Bronchial epithelial cell (primary cell): ENCODE results near the gene SPTBN1. TPM values are rescaled to one million over a fixed set of nuclear protein-coding genes. Genes with fewer than 3 reads are reported as not detected.

Experiments
- DNase-seq: peaks from one replicate; pipeline ENCODE4 v3.0.0-alpha.2; 2010; ENCODE audit warnings: low read depth
- FAIRE-seq: peaks from 2 replicates; lab custom pipeline; 2011; peaks lifted over from hg19 to GRCh38; lab: Jason Lieb, UNC
- H3K27me3 ChIP-seq: 2 replicates; pipeline ENCODE4 v1.5.1; 2011; ENCODE audit warnings: low read length; ENCODE audit not compliant: control insufficient read depth, insufficient read depth
- H3K36me3 ChIP-seq: 2 replicates; pipeline ENCODE4 v1.5.1; 2011; ENCODE audit warnings: low read length; ENCODE audit not compliant: control insufficient read depth, insufficient read depth
- H3K4me3 ChIP-seq: 2 replicates; pipeline ENCODE4 v1.5.1; 2011; ENCODE audit warnings: mild to moderate bottlenecking, low read depth, low read length, control low read depth
- total RNA-seq: library from RNA; depleted of rRNA; stranded (reverse); fragments of >200 nt; gene quantifications from 2 replicates; pipeline ENCODE4 v1.2.1, GENCODE V29; 2014
- TF ChIP-seq, protein P1 (sequence below): IDR thresholded peaks from 2 replicates; pipeline ENCODE4 v1.5.1; 2011; ENCODE audit warnings: mild to moderate bottlenecking, moderate library complexity, low read length, control low read depth, inconsistent platforms; ENCODE audit not compliant: insufficient read depth, severe bottlenecking

Gene SPTBN1
- total RNA-seq, 1 donor from 2014 or later: 339 TPM

DNA sequence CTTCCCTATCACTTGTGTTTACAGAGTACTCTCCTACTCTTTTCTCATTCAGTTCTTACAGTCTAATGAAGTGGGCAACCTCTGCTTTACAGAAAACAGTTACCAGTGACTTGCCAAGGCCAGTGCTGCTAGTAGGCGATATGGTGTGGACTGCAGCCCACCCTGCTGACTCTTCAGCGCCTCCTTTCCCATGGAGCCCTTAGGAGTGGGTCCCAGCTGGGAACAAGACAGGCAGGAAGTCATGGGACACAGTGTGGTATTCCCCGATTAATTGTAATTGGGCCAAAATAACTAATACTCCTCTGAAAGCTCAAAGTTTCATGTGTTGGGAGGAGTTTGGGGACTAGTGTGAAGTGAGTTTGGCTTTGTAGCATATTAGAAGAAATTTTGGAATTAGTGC is 147.2 kb downstream of the SPTBN1 start:
- TF ChIP-seq, protein P1, sequence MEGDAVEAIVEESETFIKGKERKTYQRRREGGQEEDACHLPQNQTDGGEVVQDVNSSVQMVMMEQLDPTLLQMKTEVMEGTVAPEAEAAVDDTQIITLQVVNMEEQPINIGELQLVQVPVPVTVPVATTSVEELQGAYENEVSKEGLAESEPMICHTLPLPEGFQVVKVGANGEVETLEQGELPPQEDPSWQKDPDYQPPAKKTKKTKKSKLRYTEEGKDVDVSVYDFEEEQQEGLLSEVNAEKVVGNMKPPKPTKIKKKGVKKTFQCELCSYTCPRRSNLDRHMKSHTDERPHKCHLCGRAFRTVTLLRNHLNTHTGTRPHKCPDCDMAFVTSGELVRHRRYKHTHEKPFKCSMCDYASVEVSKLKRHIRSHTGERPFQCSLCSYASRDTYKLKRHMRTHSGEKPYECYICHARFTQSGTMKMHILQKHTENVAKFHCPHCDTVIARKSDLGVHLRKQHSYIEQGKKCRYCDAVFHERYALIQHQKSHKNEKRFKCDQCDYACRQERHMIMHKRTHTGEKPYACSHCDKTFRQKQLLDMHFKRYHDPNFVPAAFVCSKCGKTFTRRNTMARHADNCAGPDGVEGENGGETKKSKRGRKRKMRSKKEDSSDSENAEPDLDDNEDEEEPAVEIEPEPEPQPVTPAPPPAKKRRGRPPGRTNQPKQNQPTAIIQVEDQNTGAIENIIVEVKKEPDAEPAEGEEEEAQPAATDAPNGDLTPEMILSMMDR: no peak
- DNase-seq (no peak), FAIRE-seq (no peak)
- no peak overlapping the region for H3K4me3 ChIP-seq
- peaks cover 6% of the 10 kb centered on the region for H3K36me3 ChIP-seq
- H3K27me3 ChIP-seq: no peaks in the 10 kb centered on the region

- Histone ChIP-seq H3K4me3 (no peak overlapping the region), H3K36me3 (peaks cover 6% of the 10 kb centered on the region), H3K27me3 (no peaks in the 10 kb centered on the region)
- TF ChIP-seq, protein P1: no peak
- DNase-seq: no peak
- no peak for FAIRE-seq
Observed at GRCh38 chr2:54603796-54604195, 147.7 kb downstream of the SPTBN1 start.

DNA sequence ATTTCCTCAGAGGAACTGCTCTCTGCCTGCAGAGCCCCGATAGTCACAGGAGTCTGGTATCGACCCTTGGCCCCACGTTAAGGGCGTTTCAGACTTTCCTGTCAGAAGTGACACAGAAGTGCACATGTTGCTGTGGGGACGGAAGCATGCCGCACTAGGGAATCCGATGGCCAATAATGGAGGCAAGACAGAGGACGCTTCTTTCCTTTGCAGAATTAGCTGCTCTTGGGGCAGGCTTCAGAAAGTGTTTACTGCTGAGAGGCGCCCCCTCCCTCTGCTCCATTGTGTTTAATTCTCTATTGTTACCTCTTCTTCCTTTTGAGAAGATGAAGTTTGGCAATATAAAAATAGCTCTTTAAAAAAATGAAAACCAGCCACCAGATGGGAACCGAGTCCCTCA is 148.7 kb downstream of the SPTBN1 start:
- Histone ChIP-seq H3K27me3 (no peaks in the 10 kb centered on the region), H3K4me3 (no peak overlapping the region), H3K36me3 (peaks cover 4% of the 10 kb centered on the region)
- TF ChIP-seq, protein P1: no peak
- DNase-seq (no peak), FAIRE-seq (no peak)

DNA sequence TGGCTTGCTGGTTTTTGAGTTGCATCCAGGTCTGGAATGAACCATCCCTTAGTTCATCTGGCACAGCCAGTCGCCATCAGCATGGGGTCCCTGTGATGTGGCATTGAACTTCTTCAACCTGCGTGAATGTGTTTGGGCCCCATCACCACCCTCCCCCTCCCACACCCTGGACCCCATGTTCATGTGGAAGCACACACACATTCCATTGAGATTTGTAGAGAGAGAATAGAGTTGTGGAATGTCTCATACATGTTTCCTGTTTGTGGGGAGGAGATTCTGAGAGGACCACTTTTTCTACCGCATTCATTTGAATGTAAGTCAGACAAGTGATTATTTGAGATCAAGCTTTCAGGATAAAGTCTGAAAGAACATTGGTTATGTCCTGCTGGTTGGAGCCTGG is 149.7 kb downstream of the SPTBN1 start:
- Histone ChIP-seq H3K36me3 (peaks cover 4% of the 10 kb centered on the region), H3K27me3 (no peaks in the 10 kb centered on the region), H3K4me3 (no peak overlapping the region)
- DNase-seq (no peak), FAIRE-seq (no peak)
- TF ChIP-seq, protein P1: no peak

DNA sequence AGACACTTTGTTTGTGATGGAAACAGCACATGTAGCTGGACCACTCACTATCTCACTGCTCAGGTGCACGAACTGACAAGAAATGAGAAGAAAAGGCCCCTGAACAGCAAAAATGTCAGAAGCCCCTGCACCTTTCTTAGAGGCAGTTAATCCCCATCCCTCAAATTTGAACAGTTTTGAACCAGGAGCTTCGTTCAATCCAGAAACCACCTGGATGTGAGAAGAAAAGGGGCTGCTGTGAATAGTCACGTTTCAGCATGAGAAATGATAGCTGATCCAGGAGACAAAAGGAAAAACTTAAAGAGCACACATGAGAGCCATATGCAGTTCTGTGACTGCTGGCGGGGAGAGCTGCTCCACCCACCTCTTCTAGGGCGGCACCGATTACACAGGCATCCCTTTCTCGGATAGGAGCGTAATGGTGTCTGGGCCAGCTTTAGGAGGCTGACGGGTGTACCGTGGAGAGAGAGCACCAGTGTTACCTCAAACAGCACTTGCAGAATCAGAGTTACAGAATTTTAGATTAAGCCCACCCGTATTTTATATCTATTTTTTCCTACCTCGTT is 150.3 kb downstream of the SPTBN1 start:
- TF ChIP-seq, protein P1: no peak
- no peak for FAIRE-seq
- DNase-seq: no peak
- H3K27me3 ChIP-seq: no peaks in the 10 kb centered on the region
- H3K4me3 ChIP-seq: no peak overlapping the region
- peaks cover 2% of the 10 kb centered on the region for H3K36me3 ChIP-seq

- H3K4me3 ChIP-seq: no peak overlapping the region
- DNase-seq (no peak), FAIRE-seq (no peak)
- H3K36me3 ChIP-seq: peaks cover 5% of the 10 kb centered on the region
- TF ChIP-seq, protein P1: no peak
- H3K27me3 ChIP-seq: no peaks in the 10 kb centered on the region
Observed at GRCh38 chr2:54608224-54608623, 152.1 kb downstream of the SPTBN1 start.
